Endothelial cell of umbilical vein (primary cell): ENCODE results near the gene CNNM2. TPM values are rescaled to one million over a fixed set of nuclear protein-coding genes. Genes with fewer than 3 reads are reported as not detected.

Source experiments
- BruUV-seq: library from RNA; stranded (reverse); fragments of 400-500 nt; replicated peaks from 2 replicates; lab custom pipeline; 2021; lab: Mats Ljungman, UMichigan
- CTCF ChIA-PET: fragments of 300-600, 350-600 bp; sonication (Branson Sonifier 250); formaldehyde crosslinking; loops from one replicate; lab custom pipeline; 2021; ENCODE audit warnings: antibody characterized with exemption, inconsistent platforms; lab: Charles Lee
- POLR2A ChIA-PET: fragments of 300-600, 350-600 bp; sonication (Branson Sonifier 250); formaldehyde crosslinking; loops from one replicate; lab custom pipeline; 2021; ENCODE audit warnings: antibody characterized with exemption, inconsistent platforms; lab: Charles Lee
- DNase-seq: peaks from one replicate; pipeline ENCODE4 v3.0.0-alpha.2; 2011; ENCODE audit warnings: low read depth, low spot score
- FAIRE-seq: peaks from 2 replicates; lab custom pipeline; 2011; peaks lifted over from hg19 to GRCh38; lab: Jason Lieb, UNC
- H2AFZ ChIP-seq: 2 replicates; pipeline ENCODE4 v1.6.0; 2012; ENCODE audit warnings: low read depth, low read length, control low read depth, inconsistent platforms
- H3K27ac ChIP-seq: 2 replicates; pipeline ENCODE4 v1.5.1; 2011; ENCODE audit warnings: low read depth, mild to moderate bottlenecking, control low read depth, low read length, moderate library complexity; ENCODE audit not compliant: insufficient read depth
- H3K27me3 ChIP-seq, 2 experiments: 2 replicates each; pipeline versions ENCODE4 v1.6.0 to v1.6.1; 2011; ENCODE audit warnings: low read length in 2 of 2, mixed read lengths in 1 of 2; ENCODE audit not compliant: control insufficient read depth in 2 of 2, insufficient read depth in 2 of 2
- H3K36me3 ChIP-seq, 2 experiments: 2 replicates in 1 of 2; 3 replicates in 1 of 2; pipeline ENCODE4 v1.5.1; 2011; ENCODE audit warnings: low read length in 2 of 2, mild to moderate bottlenecking in 1 of 2, moderate library complexity in 1 of 2; ENCODE audit not compliant: control insufficient read depth in 2 of 2, insufficient read depth in 2 of 2; ENCODE audit errors: extremely low read depth in 1 of 2
- H3K4me1 ChIP-seq: 3 replicates; pipeline ENCODE4 v1.5.1; 2011; ENCODE audit warnings: mild to moderate bottlenecking, low read length; ENCODE audit not compliant: control insufficient read depth, insufficient read depth; ENCODE audit errors: extremely low read depth
- H3K4me2 ChIP-seq: 2 replicates; pipeline ENCODE4 v1.6.1; 2011; ENCODE audit warnings: low read length, control low read depth, mixed read lengths; ENCODE audit not compliant: insufficient read depth
- H3K4me3 ChIP-seq, 3 experiments: fragments of 200-600 bp in 1 of 3; sonication (generic), shearing (Covaris generic) in 1 of 3; replicated peaks in 1 of 3; 2 replicates each; pipeline ENCODE4 v1.5.1; 2011 to 2016; ENCODE audit warnings: control low read depth in 3 of 3, low read length in 3 of 3, mild to moderate bottlenecking in 2 of 3, inconsistent platforms in 1 of 3, low read depth in 1 of 3, moderate library complexity in 1 of 3; ENCODE audit not compliant: insufficient read depth in 1 of 3
- H3K79me2 ChIP-seq: 2 replicates; pipeline ENCODE4 v1.6.0; 2012; ENCODE audit warnings: low read length, inconsistent platforms; ENCODE audit not compliant: control insufficient read depth, insufficient read depth
- H3K9ac ChIP-seq: replicated peaks from 2 replicates; pipeline ENCODE3; 2011; ENCODE audit warnings: low read length, control low read depth; ENCODE audit not compliant: insufficient read depth; ENCODE audit errors: extremely low read depth
- H3K9me1 ChIP-seq: replicated peaks from 3 replicates; pipeline ENCODE4 v1.6.0; 2011; ENCODE audit warnings: mild to moderate bottlenecking, low read length; ENCODE audit not compliant: control insufficient read depth, insufficient read depth; ENCODE audit errors: extremely low read depth
- H3K9me3 ChIP-seq: replicated peaks from 2 replicates; pipeline ENCODE4 v1.5.1; 2012; ENCODE audit warnings: low read length, inconsistent platforms; ENCODE audit not compliant: control insufficient read depth, insufficient read depth
- H4K20me1 ChIP-seq: replicated peaks from 2 replicates; pipeline ENCODE3; 2011; ENCODE audit warnings: mild to moderate bottlenecking, low read length; ENCODE audit not compliant: control insufficient read depth, insufficient read depth; ENCODE audit errors: extremely low read depth
- FOS ChIP-seq: IDR thresholded peaks from 2 replicates; pipeline ENCODE4 v1.6.1; 2011; ENCODE audit warnings: mild to moderate bottlenecking, low read length, moderate library complexity, borderline replicate concordance; ENCODE audit not compliant: insufficient read depth
- GATA2 ChIP-seq: IDR thresholded peaks from 2 replicates; pipeline ENCODE4 v1.7.0; 2011; ENCODE audit warnings: low read depth, mild to moderate bottlenecking, moderate library complexity, mixed read lengths, low read length; ENCODE audit not compliant: insufficient read length, insufficient read depth
- JUN ChIP-seq: IDR thresholded peaks from 2 replicates; pipeline ENCODE4 v1.6.1; 2011; ENCODE audit warnings: borderline replicate concordance, low read depth; ENCODE audit not compliant: insufficient read length, insufficient read depth
- POLR2A ChIP-seq: IDR thresholded peaks from 2 replicates; pipeline ENCODE4 v1.6.1; 2012; ENCODE audit warnings: low read depth, mild to moderate bottlenecking, control low read depth, low read length
- dilution Hi-C: fragments of 300-500 bp; cut with MboI; formaldehyde crosslinking; loops from one replicate; pipeline ENCODE4 v1.15.0; 2019; ENCODE audit warnings: low sequenced_read_pairs; ENCODE audit not compliant: extremely low pct_ligation_motif_present
- intact Hi-C: fragments of 100-400 bp; cut with micrococcal nuclease; formaldehyde crosslinking; loops from one replicate; pipeline ENCODE4 v1.10.0; 2022
- polyA plus RNA-seq, 4 experiments: library from polyadenylated mRNA; depleted of rRNA in 3 of 4; stranded (reverse) in 3 of 4; unstranded in 1 of 4; fragments of >200 nt; gene quantifications; 2 replicates each; pipeline versions ENCODE4 v1.2.1 to v1.2.3, GENCODE V29; 2011 to 2012; ENCODE audit warnings: missing spikeins in 1 of 4
- total RNA-seq: library from RNA; stranded (reverse); gene quantifications from 2 replicates; pipeline ENCODE4 v1.2.3, GENCODE V29; 2021
- TF ChIP-seq, protein P1 (sequence below), 2 donors: IDR thresholded peaks; 1 replicate in 1 of 2; 2 replicates in 1 of 2; pipeline ENCODE4 v1.5.1; 2011; ENCODE audit warnings: low read length in 2 of 2, mild to moderate bottlenecking in 2 of 2, moderate library complexity in 2 of 2, control low read depth in 1 of 2, inconsistent platforms in 1 of 2, low read depth in 1 of 2; ENCODE audit not compliant: insufficient read depth in 1 of 2; ENCODE audit errors: extremely low read depth in 1 of 2

The CNNM2 gene
- total and polyA plus RNA-seq, 2 donors (not counting 3 experiments of a cell fraction or from before 2014, with no cell fraction given) = 1.9 to 3.0 TPM

DNA sequence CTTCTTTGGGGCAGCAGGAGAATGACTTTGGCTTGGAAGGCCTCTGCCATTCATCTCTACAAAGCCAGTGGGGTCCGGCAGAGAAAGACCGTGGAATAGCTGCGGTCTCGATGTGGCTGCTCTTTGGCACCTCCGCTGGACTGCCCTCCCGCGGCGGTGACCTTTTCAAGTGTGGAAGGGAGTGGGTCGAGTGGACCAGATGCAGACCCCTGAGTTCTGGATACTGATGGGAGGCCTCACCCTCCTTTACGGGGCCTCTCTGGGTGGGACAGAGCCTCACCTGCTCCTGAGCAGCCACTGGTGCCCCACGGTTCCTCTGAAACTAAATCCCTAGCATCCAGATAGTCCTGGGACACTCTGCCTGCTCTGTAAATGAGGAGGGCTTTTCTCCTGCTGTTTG, 161.9 kb downstream of the CNNM2 start:
- no peak overlapping the region for H3K4me3 ChIP-seq
- FAIRE-seq (no peak), DNase-seq (no peak)
- dilution Hi-C loops (no loop called here), intact Hi-C loops (loop anchor here (5.0 kb wide), 1 partner anchor 162 kb away; no protein-coding TSS in a partner anchor)
- no peaks in the 10 kb centered on the region for H3K9me1 ChIP-seq
- no peak overlapping the region for H3K27ac ChIP-seq
- no peaks in the 10 kb centered on the region for H3K27me3 ChIP-seq
- no peak overlapping the region for H3K4me2 ChIP-seq
- peaks cover 0 to 5% of the 10 kb centered on the region in 2 experiments for H3K36me3 ChIP-seq
- H2AFZ ChIP-seq = no peak overlapping the region
- H4K20me1 ChIP-seq = no peaks in the 10 kb centered on the region
- CTCF ChIA-PET = interaction anchor here (0.8 to 2.5 kb wide), 3 partner anchors 159 to 164 kb away, joined by 3 to 15 read pairs (median 5); partner anchors contain the start of gene CNNM2
- no peaks in the 10 kb centered on the region for H3K9me3 ChIP-seq
- POLR2A ChIA-PET = interaction anchor here (0.6 kb wide), 1 partner anchor 87 kb away, joined by 4 read pairs; no protein-coding TSS in a partner anchor
- H3K79me2 ChIP-seq = no peaks in the 10 kb centered on the region
- no peaks in the 10 kb centered on the region for H3K4me1 ChIP-seq
- TF ChIP-seq FOS = no peak
- no peak for TF ChIP-seq POLR2A
- no peak for TF ChIP-seq JUN
- BruUV-seq = no TSS peak
- no peak overlapping the region for H3K9ac ChIP-seq

DNA sequence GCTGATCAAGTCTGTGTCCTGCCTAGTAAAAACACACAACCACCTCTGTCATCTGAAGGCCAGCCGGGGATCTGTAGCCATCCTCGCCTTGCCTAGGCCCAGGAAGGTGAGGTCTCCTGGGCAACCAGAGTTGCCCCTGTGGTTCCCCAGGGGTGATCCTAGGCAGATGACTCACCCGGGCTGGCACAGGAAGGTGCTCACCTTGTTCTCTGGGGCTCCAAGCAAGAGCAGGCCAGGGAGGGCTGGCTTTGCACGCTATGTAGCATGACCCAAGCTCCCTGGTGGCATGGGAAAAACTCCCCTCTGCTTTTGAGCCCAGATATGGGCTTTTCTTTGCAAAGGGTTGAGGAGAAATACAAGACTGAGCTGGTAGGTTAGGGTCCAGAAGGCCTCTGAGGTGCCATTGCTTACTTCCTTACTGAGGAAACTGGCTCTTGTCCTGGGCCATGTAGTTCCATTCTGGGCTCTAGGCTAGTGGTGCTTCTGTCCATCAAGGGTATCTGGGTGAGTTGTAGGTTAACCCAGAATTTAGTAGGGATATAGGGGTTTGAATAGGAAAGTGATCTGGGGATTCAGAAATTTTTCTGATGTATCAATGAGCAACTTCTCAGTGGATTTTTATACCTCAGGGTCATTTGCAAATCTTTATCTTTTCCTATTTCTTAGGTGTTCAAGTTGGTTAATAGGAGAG, 162.9 kb downstream of the CNNM2 start:
- Histone ChIP-seq H3K4me1 (no peaks in the 10 kb centered on the region), H3K4me3 (no peak overlapping the region), H3K9ac (no peak overlapping the region), H3K9me3 (no peaks in the 10 kb centered on the region), H3K36me3 (peaks cover 0 to 8% of the 10 kb centered on the region in 2 experiments), H3K27ac (no peak overlapping the region), H3K4me2 (no peak overlapping the region), H3K9me1 (no peaks in the 10 kb centered on the region), H3K79me2 (no peaks in the 10 kb centered on the region), H4K20me1 (no peaks in the 10 kb centered on the region), H3K27me3 (no peaks in the 10 kb centered on the region), H2AFZ (no peak overlapping the region)
- FAIRE-seq = no peak
- intact Hi-C loops = loop anchor here (5.0 kb wide), 1 partner anchor 161 kb away; no protein-coding TSS in a partner anchor
- BruUV-seq = no TSS peak
- TF ChIP-seq, protein P1, sequence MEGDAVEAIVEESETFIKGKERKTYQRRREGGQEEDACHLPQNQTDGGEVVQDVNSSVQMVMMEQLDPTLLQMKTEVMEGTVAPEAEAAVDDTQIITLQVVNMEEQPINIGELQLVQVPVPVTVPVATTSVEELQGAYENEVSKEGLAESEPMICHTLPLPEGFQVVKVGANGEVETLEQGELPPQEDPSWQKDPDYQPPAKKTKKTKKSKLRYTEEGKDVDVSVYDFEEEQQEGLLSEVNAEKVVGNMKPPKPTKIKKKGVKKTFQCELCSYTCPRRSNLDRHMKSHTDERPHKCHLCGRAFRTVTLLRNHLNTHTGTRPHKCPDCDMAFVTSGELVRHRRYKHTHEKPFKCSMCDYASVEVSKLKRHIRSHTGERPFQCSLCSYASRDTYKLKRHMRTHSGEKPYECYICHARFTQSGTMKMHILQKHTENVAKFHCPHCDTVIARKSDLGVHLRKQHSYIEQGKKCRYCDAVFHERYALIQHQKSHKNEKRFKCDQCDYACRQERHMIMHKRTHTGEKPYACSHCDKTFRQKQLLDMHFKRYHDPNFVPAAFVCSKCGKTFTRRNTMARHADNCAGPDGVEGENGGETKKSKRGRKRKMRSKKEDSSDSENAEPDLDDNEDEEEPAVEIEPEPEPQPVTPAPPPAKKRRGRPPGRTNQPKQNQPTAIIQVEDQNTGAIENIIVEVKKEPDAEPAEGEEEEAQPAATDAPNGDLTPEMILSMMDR (IDR thresholded peaks at IDR 0.05; ENCODE audit: extremely low read depth in 1 of 2, insufficient read depth in 1 of 2, low read depth in 1 of 2, low read length in 2 of 2) = no peak
- TF ChIP-seq GATA2 (no peak), JUN (no peak)
- dilution Hi-C loops = no loop called here
- no peak for DNase-seq
- CTCF ChIA-PET = interaction anchor here (1.0 to 1.5 kb wide), 4 partner anchors 10 to 163 kb away, joined by 3 to 8 read pairs (median 4); partner anchors contain the start of gene CNNM2
- POLR2A ChIA-PET = no interaction called here
